ENCODE data around the gene ATCAY.
"Not testable (repeated sequence)": the region's sequence is repeated elsewhere in the genome, so short reads cannot be mapped to it uniquely, and the experiment has no call there.

Gene ATCAY

DNA sequence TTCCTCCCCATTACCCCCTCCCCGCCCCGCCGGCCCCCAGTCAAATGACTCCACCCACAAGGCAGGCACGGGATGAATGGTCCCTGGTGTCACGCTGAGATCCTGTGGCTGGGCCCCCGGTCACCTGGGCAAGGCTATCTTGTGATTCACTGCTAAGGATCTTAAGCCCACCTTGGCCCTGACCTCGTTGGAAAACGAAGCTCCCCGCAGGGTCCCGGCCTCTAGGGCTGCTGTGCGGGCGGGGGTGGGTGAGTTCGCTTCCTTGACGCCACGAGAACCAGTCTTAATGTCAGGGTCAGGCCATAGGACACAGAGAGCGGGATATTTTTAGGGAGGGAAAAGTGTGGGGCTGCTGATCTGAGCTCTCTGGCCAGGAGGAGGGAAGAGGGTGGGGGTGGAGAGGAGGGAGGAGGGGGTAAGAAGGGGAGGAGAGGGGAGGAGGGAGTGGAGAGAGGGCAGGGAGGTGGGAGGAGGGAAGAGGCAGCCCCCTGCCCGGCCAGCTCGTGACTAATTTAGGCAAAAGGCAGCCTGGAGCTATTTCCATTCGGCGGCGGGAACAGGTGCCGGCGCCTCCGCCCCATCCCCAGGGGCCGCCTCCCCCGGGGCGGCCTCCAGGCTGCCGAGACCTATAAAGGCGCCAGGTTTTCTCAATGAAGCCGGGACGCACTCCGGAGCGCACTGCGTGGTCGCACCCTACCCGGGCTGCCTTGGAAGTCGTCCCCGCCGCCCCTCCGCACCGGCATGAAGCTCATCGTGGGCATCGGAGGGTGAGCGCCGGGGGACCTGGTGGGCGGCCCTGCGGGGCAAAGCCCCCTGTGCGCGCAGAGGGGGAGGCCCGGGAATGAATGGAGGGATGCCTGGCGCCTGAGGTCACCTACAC, 52.7 kb downstream of the ATCAY start, which contains the start of gene NMRK2:
NMRK2 (plus strand) TSS at position 139 of the 880 bp plus-strand sequence; CDS start at position 742, 603 bp downstream.
- no peaks in the 10 kb centered on the region for H3K36me3 ChIP-seq (replicated peaks)
- in situ Hi-C loops (cut with MboI; ENCODE audit: low sequenced_read_pairs), result no loop called here
- no peak for DNase-seq (ENCODE audit: low spot score in 2 of 2)
- no peaks in the 10 kb centered on the region for H3K9me3 ChIP-seq
- H3K4me3 ChIP-seq, result no peak within 1 kb of the TSS
- no peaks in the 10 kb centered on the region for H3K27me3 ChIP-seq (ENCODE audit: low read depth)
- H3K4me1 ChIP-seq, result no peaks in the 10 kb centered on the region

DNA sequence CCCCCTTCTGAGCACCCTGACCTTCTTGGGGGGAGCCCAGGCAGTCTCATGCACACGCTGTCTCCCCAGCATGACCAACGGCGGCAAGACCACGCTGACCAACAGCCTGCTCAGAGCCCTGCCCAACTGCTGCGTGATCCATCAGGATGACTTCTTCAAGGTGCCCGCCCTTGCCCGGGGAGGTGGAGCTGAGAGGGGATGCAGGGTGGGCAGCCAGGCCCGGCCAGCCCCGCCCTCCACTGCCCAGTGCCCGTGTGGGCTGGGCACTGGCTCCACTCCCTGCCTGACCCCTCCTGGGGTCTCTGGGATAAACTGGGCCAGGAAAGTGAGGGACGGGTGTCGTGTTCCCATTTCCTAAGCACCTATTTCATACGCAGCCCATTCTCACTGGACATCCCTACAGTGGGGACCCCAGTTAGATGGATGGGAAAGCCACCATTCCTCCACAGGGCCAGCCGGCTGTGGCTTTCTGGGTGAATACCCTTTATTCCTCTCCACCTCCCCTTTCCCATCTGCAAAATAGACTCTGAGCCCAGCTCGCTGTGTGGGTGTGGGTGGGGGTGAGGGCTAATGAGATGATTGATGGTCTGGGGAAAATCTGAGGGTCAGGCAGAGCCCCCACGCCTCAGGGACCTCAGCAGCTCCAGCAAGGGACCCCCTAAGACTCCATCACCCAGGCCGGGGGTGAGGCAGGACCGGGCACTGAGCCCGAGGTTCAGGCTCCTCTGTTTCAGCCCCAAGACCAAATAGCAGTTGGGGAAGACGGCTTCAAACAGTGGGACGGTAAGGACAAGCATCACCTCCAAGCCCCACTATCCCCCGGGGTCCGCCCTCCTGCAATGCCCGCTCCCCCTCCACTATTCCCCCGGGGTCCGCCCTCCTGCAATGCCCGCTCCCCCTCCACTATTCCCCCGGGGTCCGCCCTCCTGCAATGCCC, 56.3 kb downstream of the ATCAY start:
- DNase-seq (ENCODE audit: low spot score in 2 of 2), result no peak
- in situ Hi-C loops (cut with MboI; ENCODE audit: low sequenced_read_pairs), result no loop called here
- Histone ChIP-seq H3K27me3 (ENCODE audit: low read depth) (no peaks in the 10 kb centered on the region), H3K36me3 (replicated peaks) (no peaks in the 10 kb centered on the region), H3K4me1 (no peaks in the 10 kb centered on the region), H3K9me3 (no peaks in the 10 kb centered on the region), H3K4me3 (no peak overlapping the region)

DNA sequence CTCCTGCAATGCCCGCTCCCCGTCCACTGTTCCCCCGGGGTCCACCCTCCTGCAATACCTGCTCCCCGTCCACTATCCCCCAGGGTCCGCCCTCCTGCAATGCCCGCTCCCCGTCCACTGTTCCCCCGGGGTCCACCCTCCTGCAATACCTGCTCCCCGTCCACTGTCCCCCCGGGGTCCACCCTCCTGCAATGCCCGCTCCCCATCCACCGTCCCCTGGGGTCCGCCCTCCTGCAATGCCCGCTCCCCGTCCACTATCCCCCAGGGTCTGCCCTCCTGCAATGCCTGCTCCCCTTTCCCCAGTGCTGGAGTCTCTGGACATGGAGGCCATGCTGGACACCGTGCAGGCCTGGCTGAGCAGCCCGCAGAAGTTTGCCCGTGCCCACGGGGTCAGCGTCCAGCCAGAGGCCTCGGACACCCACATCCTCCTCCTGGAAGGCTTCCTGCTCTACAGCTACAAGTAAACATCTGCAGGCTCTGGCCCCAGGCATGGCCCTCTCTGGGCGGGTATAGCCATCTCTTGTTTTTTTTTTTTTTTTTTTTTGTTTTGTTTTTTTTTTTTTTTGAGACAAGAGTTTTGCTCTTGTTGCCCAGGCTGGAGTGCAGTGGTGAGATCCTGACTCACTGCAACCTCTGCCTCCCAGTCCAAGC, 57.9 kb downstream of the ATCAY start:
- H3K36me3 ChIP-seq (replicated peaks); in situ Hi-C loops (cut with MboI; ENCODE audit: low sequenced_read_pairs); H3K4me1 ChIP-seq; H3K4me3 ChIP-seq; H3K9me3 ChIP-seq; DNase-seq (ENCODE audit: low spot score in 2 of 2); H3K27me3 ChIP-seq (ENCODE audit: low read depth): not testable (repeated sequence)

- no peaks in the 10 kb centered on the region for H3K9me3 ChIP-seq
- in situ Hi-C loops (cut with MboI; ENCODE audit: low sequenced_read_pairs), result no loop called here
- H3K36me3 ChIP-seq (replicated peaks), result no peaks in the 10 kb centered on the region
- no peak for DNase-seq (ENCODE audit: low spot score in 2 of 2)
- no peaks in the 10 kb centered on the region for H3K4me1 ChIP-seq
- H3K4me3 ChIP-seq, result no peak overlapping the region
- H3K27me3 ChIP-seq (ENCODE audit: low read depth), result no peaks in the 10 kb centered on the region
Observed at GRCh38 chr19:3942790-3943409, 62.4 kb downstream of the ATCAY start.

GRCh38 chr19:3944018-3944721, 63.7 kb downstream of the ATCAY start:
- Histone ChIP-seq H3K27me3 (ENCODE audit: low read depth) (no peaks in the 10 kb centered on the region), H3K9me3 (no peaks in the 10 kb centered on the region), H3K36me3 (replicated peaks) (no peaks in the 10 kb centered on the region), H3K4me3 (no peak overlapping the region), H3K4me1 (no peaks in the 10 kb centered on the region)
- in situ Hi-C loops (cut with MboI; ENCODE audit: low sequenced_read_pairs), result no loop called here
- DNase-seq (ENCODE audit: low spot score in 2 of 2), result no peak

GRCh38 chr19:3945838-3946237, 65.4 kb downstream of the ATCAY start:
- Histone ChIP-seq H3K4me1 (no peaks in the 10 kb centered on the region), H3K27me3 (ENCODE audit: low read depth) (no peaks in the 10 kb centered on the region), H3K36me3 (replicated peaks) (no peaks in the 10 kb centered on the region), H3K9me3 (no peaks in the 10 kb centered on the region), H3K4me3 (no peak overlapping the region)
- in situ Hi-C loops (cut with MboI; ENCODE audit: low sequenced_read_pairs), result no loop called here
- no peak for DNase-seq (ENCODE audit: low spot score in 2 of 2)

DNA sequence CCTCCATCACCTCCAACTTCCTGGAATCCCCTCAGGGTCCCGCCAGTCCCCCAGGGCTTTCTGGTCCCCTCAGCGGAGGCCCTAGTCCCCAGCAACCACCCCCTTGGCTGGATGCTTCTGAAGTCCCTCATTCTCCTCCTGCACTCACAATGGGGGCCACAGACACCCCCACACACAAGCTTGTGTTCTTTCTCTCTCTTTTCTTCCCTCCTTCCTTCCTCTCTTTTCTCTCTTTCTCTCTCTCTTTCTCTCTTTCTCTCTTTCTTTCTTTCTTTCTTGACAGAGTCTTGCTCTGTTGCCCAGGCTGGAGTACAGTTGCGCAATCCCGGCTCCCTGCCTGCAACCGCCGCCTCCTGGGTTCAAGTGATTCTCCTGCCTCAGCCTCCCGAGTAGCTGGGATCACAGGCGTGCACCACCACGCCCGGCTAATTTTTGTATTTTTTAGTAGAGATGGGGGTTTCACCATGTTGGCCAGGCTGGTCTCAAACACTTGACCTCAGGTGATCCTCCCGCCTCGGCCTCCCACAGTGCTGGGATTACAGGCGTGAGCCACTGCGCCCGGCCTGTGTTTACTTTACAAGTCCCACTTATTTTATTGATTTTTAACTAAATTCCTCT, 66.9 kb downstream of the ATCAY start:
- H3K36me3 ChIP-seq (replicated peaks); H3K4me1 ChIP-seq; H3K27me3 ChIP-seq (ENCODE audit: low read depth); in situ Hi-C loops (cut with MboI; ENCODE audit: low sequenced_read_pairs); H3K4me3 ChIP-seq; H3K9me3 ChIP-seq; DNase-seq (ENCODE audit: low spot score in 2 of 2): not testable (repeated sequence)

DNA sequence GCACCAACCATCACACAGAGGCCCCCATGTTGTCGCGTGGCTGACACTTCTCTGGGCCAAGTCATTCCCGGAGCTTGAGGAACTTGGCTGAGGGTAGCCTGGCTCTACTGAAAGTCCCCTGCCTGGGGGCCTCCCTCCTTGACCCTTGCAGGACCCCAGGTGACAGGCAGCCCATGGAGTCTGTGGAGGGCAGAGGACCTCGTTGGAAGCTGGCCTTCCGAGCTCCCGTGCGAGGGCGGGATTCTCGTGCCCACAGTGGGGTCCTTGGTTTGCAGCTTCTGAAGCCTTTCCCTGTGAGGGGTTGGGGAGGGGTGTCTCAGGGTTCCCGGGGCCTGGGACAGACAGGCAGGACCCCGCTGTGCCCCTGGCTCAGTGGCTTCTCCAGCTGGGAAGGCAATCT, 68.8 kb downstream of the ATCAY start:
- no peak overlapping the region for H3K4me3 ChIP-seq
- DNase-seq (ENCODE audit: low spot score in 2 of 2), result no peak
- H3K4me1 ChIP-seq, result no peaks in the 10 kb centered on the region
- no peaks in the 10 kb centered on the region for H3K9me3 ChIP-seq
- in situ Hi-C loops (cut with MboI; ENCODE audit: low sequenced_read_pairs), result no loop called here
- no peaks in the 10 kb centered on the region for H3K36me3 ChIP-seq (replicated peaks)
- no peaks in the 10 kb centered on the region for H3K27me3 ChIP-seq (ENCODE audit: low read depth)

GRCh38 chr19:3949997-3950859, 69.7 kb downstream of the ATCAY start:
- Histone ChIP-seq H3K9me3 (no peaks in the 10 kb centered on the region), H3K4me1 (no peaks in the 10 kb centered on the region), H3K4me3 (no peak overlapping the region), H3K27me3 (ENCODE audit: low read depth) (no peaks in the 10 kb centered on the region), H3K36me3 (replicated peaks) (no peaks in the 10 kb centered on the region)
- DNase-seq (ENCODE audit: low spot score in 2 of 2), result no peak
- in situ Hi-C loops (cut with MboI; ENCODE audit: low sequenced_read_pairs), result no loop called here

DNA sequence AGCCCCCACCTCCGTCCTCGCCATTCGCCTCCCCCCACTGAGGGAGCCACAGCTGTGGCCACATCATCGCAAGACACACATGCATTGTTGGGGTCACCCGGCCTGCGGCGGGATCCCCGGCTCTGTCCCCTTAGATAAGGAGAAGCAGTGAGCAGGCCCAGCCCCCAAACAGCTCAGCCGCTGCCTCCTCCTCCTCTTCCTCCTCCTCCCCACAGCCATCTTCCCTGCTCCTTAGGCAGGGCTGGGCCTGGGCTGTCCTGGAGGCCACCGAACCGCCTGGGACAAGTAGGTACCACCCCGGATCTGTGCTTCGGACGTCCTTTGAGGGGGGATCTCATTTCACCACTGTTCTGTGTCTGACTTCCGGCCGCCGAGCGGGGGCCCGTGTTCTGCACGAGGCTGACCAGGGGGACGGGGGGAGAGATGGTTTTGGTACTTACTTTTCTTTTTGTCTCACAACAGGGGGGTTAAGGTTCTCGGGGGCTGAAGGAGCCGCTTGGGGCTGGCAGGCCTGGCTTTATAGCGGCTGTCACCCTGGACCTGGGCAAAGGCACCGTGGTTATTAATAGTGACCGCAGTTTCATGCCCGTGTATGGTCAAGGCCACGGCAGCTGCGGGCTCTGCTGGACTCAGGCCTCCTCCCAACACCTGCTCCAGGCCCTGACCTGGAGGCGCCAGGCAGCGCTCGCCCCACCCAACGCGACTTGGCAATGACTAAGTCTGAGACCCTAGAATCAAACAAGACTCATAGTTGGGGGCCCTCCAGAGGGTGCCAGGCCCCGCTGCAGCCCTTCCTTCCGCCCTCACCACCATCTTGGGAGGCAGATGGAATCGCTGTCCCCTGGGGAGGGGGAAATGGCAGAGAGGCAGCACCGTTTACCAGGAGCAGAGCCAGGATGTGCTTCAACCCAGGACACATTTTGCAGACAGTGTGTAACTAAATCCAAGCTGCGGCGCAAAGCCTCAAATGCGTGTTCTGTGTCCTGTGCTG, 70.7 kb downstream of the ATCAY start:
- Histone ChIP-seq H3K36me3 (replicated peaks) (no peaks in the 10 kb centered on the region), H3K27me3 (ENCODE audit: low read depth) (no peaks in the 10 kb centered on the region), H3K9me3 (no peaks in the 10 kb centered on the region), H3K4me1 (no peaks in the 10 kb centered on the region), H3K4me3 (no peak overlapping the region)
- DNase-seq (ENCODE audit: low spot score in 2 of 2), result no peak
- in situ Hi-C loops (cut with MboI; ENCODE audit: low sequenced_read_pairs), result no loop called here

GRCh38 chr19:3952755-3953276, 72.3 kb downstream of the ATCAY start:
- DNase-seq (ENCODE audit: low spot score in 2 of 2); H3K36me3 ChIP-seq (replicated peaks); H3K9me3 ChIP-seq; H3K4me1 ChIP-seq; H3K27me3 ChIP-seq (ENCODE audit: low read depth); in situ Hi-C loops (cut with MboI; ENCODE audit: low sequenced_read_pairs); H3K4me3 ChIP-seq: not testable (repeated sequence)

All from HAP-1 (cell line).